GM23338 (cell line): ENCODE measurements around the gene GMEB2. TPM values are rescaled to one million over a fixed set of nuclear protein-coding genes. Genes with fewer than 3 reads are reported as not detected.

Experiments
- ATAC-seq: fragments of 200-7000 bp; cut with Tn5 transposase; 3 replicates; pipeline ENCODE4 v1.9.1; 2020
- DNase-seq: peaks from one replicate; pipeline ENCODE4 v3.0.0-alpha.2; 2015; ENCODE audit warnings: low spot score
- H2AFZ ChIP-seq: fragments of 200-600 bp; sonication (generic); 2 replicates; pipeline ENCODE4 v1.8.0; 2016; ENCODE audit warnings: antibody characterized with exemption, mild to moderate bottlenecking, moderate library complexity
- H3F3A ChIP-seq: fragments of 200-600 bp; sonication (generic); replicated peaks from 2 replicates; pipeline ENCODE4 v1.8.0; 2017; ENCODE audit warnings: antibody characterized with exemption, mixed run types, low read depth
- H3K27ac ChIP-seq: fragments of 200-600 bp; sonication (generic); 2 replicates; pipeline ENCODE4 v1.6.1; 2016; ENCODE audit warnings: low read depth
- H3K27me3 ChIP-seq: fragments of 200-600 bp; sonication (generic); 2 replicates; pipeline ENCODE4 v1.8.0; 2016; ENCODE audit warnings: mild to moderate bottlenecking, mixed run types, moderate library complexity; ENCODE audit not compliant: insufficient read depth
- H3K36me3 ChIP-seq: fragments of 200-600 bp; sonication (generic); 2 replicates; pipeline ENCODE4 v1.8.0; 2016; ENCODE audit warnings: mild to moderate bottlenecking; ENCODE audit not compliant: insufficient read depth
- H3K4me1 ChIP-seq: fragments of 200-600 bp; sonication (generic); 2 replicates; pipeline ENCODE4 v1.8.0; 2016; ENCODE audit warnings: mild to moderate bottlenecking, moderate library complexity; ENCODE audit not compliant: insufficient read depth
- H3K4me2 ChIP-seq: fragments of 200-600 bp; sonication (generic); 2 replicates; pipeline ENCODE4 v1.7.1; 2017; ENCODE audit warnings: mixed run types
- H3K4me3 ChIP-seq: fragments of 200-600 bp; sonication (generic); 2 replicates; pipeline ENCODE4 v1.6.1; 2016; ENCODE audit warnings: mixed run types
- H3K79me2 ChIP-seq: fragments of 200-600 bp; sonication (generic); replicated peaks from 2 replicates; pipeline ENCODE4 v1.8.0; 2017; ENCODE audit warnings: mild to moderate bottlenecking; ENCODE audit not compliant: insufficient read depth
- H3K9me2 ChIP-seq: fragments of 200-600 bp; sonication (generic); 2 replicates; pipeline ENCODE4 v1.8.0; 2017; ENCODE audit not compliant: insufficient read depth
- H4K20me1 ChIP-seq: fragments of 200-600 bp; sonication (generic); replicated peaks from 2 replicates; pipeline ENCODE4 v1.8.0; 2017; ENCODE audit warnings: mild to moderate bottlenecking; ENCODE audit not compliant: insufficient read depth
- H3K27ac Mint-ChIP-seq: 2 replicates; pipeline ENCODE4 v1.8.0; 2020; ENCODE audit warnings: inconsistent platforms, mild to moderate bottlenecking, moderate library complexity, mixed read lengths
- H3K27me3 Mint-ChIP-seq: 3 replicates; pipeline ENCODE4 v1.8.0; 2022; ENCODE audit warnings: low read depth, mild to moderate bottlenecking, moderate library complexity, mixed read lengths, inconsistent platforms; ENCODE audit not compliant: insufficient read depth, poor library complexity
- H3K36me3 Mint-ChIP-seq: 3 replicates; pipeline ENCODE4 v1.8.0; 2021; ENCODE audit warnings: low read depth, mild to moderate bottlenecking, inconsistent platforms, moderate library complexity, mixed read lengths
- H3K4me1 Mint-ChIP-seq: 3 replicates; pipeline ENCODE4 v1.8.0; 2020; ENCODE audit warnings: mild to moderate bottlenecking, inconsistent platforms, mixed read lengths
- H3K4me3 Mint-ChIP-seq: 3 replicates; pipeline ENCODE4 v1.8.0; 2021; ENCODE audit warnings: moderate library complexity, mild to moderate bottlenecking, inconsistent platforms, mixed read lengths
- H3K9me3 Mint-ChIP-seq: 3 replicates; pipeline ENCODE4 v1.8.0; 2020; ENCODE audit warnings: moderate library complexity, mild to moderate bottlenecking, inconsistent platforms, mixed read lengths
- CREB1 ChIP-seq: fragments of 250-450 bp; sonication (Bioruptor Pico); IDR thresholded peaks from 2 replicates; pipeline ENCODE4 v1.5.0; 2020; ENCODE audit warnings: low read depth, mild to moderate bottlenecking, moderate library complexity
- EZH2 ChIP-seq: fragments of 200-600 bp; sonication (generic); IDR thresholded peaks from one replicate; pipeline ENCODE4 v1.8.0; 2017; ENCODE audit warnings: antibody characterized with exemption, mild to moderate bottlenecking, low read depth; ENCODE audit not compliant: unreplicated experiment
- NANOG ChIP-seq: IDR thresholded peaks from 2 replicates; pipeline ENCODE4 v1.6.1; 2016; ENCODE audit warnings: antibody characterized with exemption, borderline replicate concordance
- STAT1 ChIP-seq: IDR thresholded peaks from one replicate; pipeline ENCODE4 v1.6.1; 2016; ENCODE audit warnings: antibody characterized with exemption; ENCODE audit not compliant: unreplicated experiment
- ZNF331 ChIP-seq: fragments of 250-450 bp; sonication (Bioruptor Pico); IDR thresholded peaks from 2 replicates; pipeline ENCODE4 v1.5.0; 2020; ENCODE audit warnings: low read depth, mild to moderate bottlenecking, moderate library complexity
- polyA plus RNA-seq: library from polyadenylated mRNA; unstranded; fragments of >200 nt; fragmentation: Nextera tagmentation; extraction: Ambion mirVana; gene quantifications from 2 replicates; pipeline ENCODE4 v1.2.1, GENCODE V29; 2016
- total RNA-seq: library from RNA; depleted of rRNA; stranded (reverse); fragments of >200 nt; shearing (Covaris generic); gene quantifications from 2 replicates; pipeline ENCODE4 v1.2.3, GENCODE V29; 2014
- TF ChIP-seq, protein P1 (sequence below): IDR thresholded peaks from one replicate; pipeline ENCODE4 v1.6.1; 2018; ENCODE audit warnings: antibody characterized with exemption; ENCODE audit not compliant: unreplicated experiment
- TF ChIP-seq, protein P2 (sequence below): fragments of 250-450 bp; sonication (Bioruptor Pico); IDR thresholded peaks from 2 replicates; pipeline ENCODE4 v1.5.0; 2020; ENCODE audit warnings: mild to moderate bottlenecking, moderate library complexity

The GMEB2 gene
- total and polyA plus RNA-seq, 2 experiments from 2014 or later: 4.4 to 20.6 TPM

DNA sequence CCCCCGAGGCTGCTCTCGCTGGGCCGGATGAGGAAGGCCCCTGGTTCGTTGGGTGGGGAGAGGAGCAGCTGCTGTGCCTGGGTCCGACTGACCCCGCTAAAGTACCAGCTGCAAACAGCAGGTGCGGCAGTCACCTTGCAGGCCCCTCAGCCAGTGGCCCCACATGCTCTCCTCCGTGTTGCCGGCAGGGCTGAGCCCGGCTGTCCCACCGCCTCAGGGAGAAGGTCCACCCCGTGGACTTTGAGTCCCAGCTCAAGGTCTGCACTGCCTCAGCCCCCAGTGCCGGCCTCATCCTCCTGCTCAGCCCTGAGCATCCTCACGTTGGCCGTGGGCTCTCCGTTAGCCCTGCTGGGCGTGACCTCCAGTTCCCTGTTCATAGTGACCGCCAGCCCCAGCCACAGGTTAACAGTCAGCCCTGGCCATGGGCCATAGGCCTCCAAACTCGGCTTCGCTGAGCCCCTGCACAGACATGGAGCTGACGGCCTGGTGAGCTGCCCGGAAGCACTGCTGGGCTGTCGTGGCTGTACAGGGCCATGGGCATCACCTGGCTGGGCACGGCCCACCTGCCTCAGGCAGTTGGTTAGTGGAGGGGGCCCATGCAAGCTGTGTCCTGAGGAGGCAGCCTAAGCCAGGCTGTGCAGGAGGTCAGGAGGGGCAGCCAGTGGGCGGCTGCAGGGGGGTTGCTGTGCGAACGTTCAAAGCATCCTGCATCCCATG is 82.5 kb downstream of the GMEB2 start:
- no peak overlapping the region for H3K27ac Mint-ChIP-seq
- no peaks in the 10 kb centered on the region for H3K79me2 ChIP-seq
- H4K20me1 ChIP-seq: no peaks in the 10 kb centered on the region
- H3K27ac ChIP-seq: no peak overlapping the region
- H3K36me3 ChIP-seq: no peaks in the 10 kb centered on the region
- 0 out of 2 replicates have a peak, but pooled peaks cover 5% of the 10 kb centered on the region for H3K4me1 ChIP-seq
- no peak overlapping the region for H3K4me2 ChIP-seq
- H3K27me3 ChIP-seq: no peaks in the 10 kb centered on the region
- H3K4me3 ChIP-seq: no peak overlapping the region
- no peaks in the 10 kb centered on the region; the same call in 2 of the 3 replicates for H3K9me3 Mint-ChIP-seq
- H3K4me1 Mint-ChIP-seq: peaks cover 11% of the 10 kb centered on the region; the same call in 2 of the 3 replicates
- no peak for ATAC-seq
- H3K4me3 Mint-ChIP-seq: no peak overlapping the region
- H3K9me2 ChIP-seq: no peaks in the 10 kb centered on the region
- H3F3A ChIP-seq: no peaks in the 10 kb centered on the region
- no peak for DNase-seq
- H2AFZ ChIP-seq: no peak overlapping the region
- H3K27me3 Mint-ChIP-seq: peaks cover 15% of the 10 kb centered on the region
- peaks cover 4% of the 10 kb centered on the region; the same call in 1 of the 3 replicates for H3K36me3 Mint-ChIP-seq
- no peak for TF ChIP-seq ZNF331
- TF ChIP-seq NANOG: no peak
- no peak for TF ChIP-seq EZH2
- TF ChIP-seq STAT1: no peak
- TF ChIP-seq, protein P1, sequence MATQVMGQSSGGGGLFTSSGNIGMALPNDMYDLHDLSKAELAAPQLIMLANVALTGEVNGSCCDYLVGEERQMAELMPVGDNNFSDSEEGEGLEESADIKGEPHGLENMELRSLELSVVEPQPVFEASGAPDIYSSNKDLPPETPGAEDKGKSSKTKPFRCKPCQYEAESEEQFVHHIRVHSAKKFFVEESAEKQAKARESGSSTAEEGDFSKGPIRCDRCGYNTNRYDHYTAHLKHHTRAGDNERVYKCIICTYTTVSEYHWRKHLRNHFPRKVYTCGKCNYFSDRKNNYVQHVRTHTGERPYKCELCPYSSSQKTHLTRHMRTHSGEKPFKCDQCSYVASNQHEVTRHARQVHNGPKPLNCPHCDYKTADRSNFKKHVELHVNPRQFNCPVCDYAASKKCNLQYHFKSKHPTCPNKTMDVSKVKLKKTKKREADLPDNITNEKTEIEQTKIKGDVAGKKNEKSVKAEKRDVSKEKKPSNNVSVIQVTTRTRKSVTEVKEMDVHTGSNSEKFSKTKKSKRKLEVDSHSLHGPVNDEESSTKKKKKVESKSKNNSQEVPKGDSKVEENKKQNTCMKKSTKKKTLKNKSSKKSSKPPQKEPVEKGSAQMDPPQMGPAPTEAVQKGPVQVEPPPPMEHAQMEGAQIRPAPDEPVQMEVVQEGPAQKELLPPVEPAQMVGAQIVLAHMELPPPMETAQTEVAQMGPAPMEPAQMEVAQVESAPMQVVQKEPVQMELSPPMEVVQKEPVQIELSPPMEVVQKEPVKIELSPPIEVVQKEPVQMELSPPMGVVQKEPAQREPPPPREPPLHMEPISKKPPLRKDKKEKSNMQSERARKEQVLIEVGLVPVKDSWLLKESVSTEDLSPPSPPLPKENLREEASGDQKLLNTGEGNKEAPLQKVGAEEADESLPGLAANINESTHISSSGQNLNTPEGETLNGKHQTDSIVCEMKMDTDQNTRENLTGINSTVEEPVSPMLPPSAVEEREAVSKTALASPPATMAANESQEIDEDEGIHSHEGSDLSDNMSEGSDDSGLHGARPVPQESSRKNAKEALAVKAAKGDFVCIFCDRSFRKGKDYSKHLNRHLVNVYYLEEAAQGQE: no peak
- no peak for TF ChIP-seq CREB1 (CRISPR knock-in tag)
- TF ChIP-seq, protein P2, sequence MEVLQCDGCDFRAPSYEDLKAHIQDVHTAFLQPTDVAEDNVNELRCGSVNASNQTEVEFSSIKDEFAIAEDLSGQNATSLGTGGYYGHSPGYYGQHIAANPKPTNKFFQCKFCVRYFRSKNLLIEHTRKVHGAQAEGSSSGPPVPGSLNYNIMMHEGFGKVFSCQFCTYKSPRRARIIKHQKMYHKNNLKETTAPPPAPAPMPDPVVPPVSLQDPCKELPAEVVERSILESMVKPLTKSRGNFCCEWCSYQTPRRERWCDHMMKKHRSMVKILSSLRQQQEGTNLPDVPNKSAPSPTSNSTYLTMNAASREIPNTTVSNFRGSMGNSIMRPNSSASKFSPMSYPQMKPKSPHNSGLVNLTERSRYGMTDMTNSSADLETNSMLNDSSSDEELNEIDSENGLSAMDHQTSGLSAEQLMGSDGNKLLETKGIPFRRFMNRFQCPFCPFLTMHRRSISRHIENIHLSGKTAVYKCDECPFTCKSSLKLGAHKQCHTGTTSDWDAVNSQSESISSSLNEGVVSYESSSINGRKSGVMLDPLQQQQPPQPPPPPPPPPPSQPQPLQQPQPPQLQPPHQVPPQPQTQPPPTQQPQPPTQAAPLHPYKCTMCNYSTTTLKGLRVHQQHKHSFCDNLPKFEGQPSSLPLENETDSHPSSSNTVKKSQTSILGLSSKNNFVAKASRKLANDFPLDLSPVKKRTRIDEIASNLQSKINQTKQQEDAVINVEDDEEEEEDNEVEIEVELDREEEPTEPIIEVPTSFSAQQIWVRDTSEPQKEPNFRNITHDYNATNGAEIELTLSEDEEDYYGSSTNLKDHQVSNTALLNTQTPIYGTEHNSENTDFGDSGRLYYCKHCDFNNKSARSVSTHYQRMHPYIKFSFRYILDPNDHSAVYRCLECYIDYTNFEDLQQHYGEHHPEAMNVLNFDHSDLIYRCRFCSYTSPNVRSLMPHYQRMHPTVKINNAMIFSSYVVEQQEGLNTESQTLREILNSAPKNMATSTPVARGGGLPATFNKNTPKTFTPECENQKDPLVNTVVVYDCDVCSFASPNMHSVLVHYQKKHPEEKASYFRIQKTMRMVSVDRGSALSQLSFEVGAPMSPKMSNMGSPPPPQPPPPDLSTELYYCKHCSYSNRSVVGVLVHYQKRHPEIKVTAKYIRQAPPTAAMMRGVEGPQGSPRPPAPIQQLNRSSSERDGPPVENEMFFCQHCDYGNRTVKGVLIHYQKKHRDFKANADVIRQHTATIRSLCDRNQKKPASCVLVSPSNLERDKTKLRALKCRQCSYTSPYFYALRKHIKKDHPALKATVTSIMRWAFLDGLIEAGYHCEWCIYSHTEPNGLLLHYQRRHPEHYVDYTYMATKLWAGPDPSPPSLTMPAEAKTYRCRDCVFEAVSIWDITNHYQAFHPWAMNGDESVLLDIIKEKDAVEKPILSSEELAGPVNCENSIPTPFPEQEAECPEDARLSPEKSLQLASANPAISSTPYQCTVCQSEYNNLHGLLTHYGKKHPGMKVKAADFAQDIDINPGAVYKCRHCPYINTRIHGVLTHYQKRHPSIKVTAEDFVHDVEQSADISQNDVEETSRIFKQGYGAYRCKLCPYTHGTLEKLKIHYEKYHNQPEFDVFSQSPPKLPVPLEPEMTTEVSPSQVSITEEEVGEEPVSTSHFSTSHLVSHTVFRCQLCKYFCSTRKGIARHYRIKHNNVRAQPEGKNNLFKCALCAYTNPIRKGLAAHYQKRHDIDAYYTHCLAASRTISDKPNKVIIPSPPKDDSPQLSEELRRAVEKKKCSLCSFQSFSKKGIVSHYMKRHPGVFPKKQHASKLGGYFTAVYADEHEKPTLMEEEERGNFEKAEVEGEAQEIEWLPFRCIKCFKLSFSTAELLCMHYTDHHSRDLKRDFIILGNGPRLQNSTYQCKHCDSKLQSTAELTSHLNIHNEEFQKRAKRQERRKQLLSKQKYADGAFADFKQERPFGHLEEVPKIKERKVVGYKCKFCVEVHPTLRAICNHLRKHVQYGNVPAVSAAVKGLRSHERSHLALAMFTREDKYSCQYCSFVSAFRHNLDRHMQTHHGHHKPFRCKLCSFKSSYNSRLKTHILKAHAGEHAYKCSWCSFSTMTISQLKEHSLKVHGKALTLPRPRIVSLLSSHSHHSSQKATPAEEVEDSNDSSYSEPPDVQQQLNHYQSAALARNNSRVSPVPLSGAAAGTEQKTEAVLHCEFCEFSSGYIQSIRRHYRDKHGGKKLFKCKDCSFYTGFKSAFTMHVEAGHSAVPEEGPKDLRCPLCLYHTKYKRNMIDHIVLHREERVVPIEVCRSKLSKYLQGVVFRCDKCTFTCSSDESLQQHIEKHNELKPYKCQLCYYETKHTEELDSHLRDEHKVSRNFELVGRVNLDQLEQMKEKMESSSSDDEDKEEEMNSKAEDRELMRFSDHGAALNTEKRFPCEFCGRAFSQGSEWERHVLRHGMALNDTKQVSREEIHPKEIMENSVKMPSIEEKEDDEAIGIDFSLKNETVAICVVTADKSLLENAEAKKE: no peak
